Epidermal melanocyte (primary cell): ENCODE data around the gene OR6C70.
"Not testable (repeated sequence)": the region's sequence is repeated elsewhere in the genome, so short reads cannot be mapped to it uniquely, and the experiment has no call there.

Source experiments
- DNase-seq: peaks from one replicate; pipeline ENCODE4 v3.0.0; 2011; ENCODE audit warnings: low spot score; ENCODE audit not compliant: insufficient read length

The OR6C70 gene

GRCh38 chr12:55470088-55470829, at the start of gene OR6C70:
Gene OR6C70 (minus strand): TSS chr12:55470138. CDS start chr12:55470138, 0 bp downstream.
- no peak for DNase-seq

GRCh38 chr12:55516391-55516790, 46.5 kb upstream of the OR6C70 start:
- DNase-seq: no peak

GRCh38 chr12:55515696-55516095, 45.8 kb upstream of the OR6C70 start:
- no peak for DNase-seq

- no peak for DNase-seq
These were observed 31.7 kb upstream of the OR6C70 start for GRCh38 chr12:55501601-55502000.

GRCh38 chr12:55499810-55500252, 29.9 kb upstream of the OR6C70 start:
- DNase-seq: no peak

- no peak for DNase-seq
These were observed 29.3 kb upstream of the OR6C70 start for GRCh38 chr12:55499231-55499630.

- no peak for DNase-seq
These were observed 25.6 kb upstream of the OR6C70 start for GRCh38 chr12:55495490-55495889.

GRCh38 chr12:55492078-55492477, 22.1 kb upstream of the OR6C70 start, which contains the start of gene OR6C68:
Gene OR6C68 (plus strand): TSS chr12:55492378. CDS start chr12:55492378, 0 bp downstream.
- DNase-seq: no peak

- DNase-seq: not testable (repeated sequence)
These were observed 14.3 kb upstream of the OR6C70 start for GRCh38 chr12:55484284-55484683.

- not testable (repeated sequence) for DNase-seq
These were observed 9.2 kb upstream of the OR6C70 start for GRCh38 chr12:55479136-55479535.

GRCh38 chr12:55472264-55472663, 2.3 kb upstream of the OR6C70 start:
- no peak for DNase-seq

- DNase-seq: no peak
These were observed 647 bp downstream of the OR6C70 start for GRCh38 chr12:55469291-55469690.

- no peak for DNase-seq
These were observed 2.1 kb downstream of the OR6C70 start for GRCh38 chr12:55467836-55468235.

GRCh38 chr12:55464926-55465325, 5.0 kb downstream of the OR6C70 start:
- DNase-seq: not testable (repeated sequence)

- DNase-seq: no peak
These were observed 21.1 kb downstream of the OR6C70 start for GRCh38 chr12:55448825-55449224.

- DNase-seq: no peak
These were observed 23.6 kb downstream of the OR6C70 start for GRCh38 chr12:55446326-55446725.

GRCh38 chr12:55445357-55445756, 24.6 kb downstream of the OR6C70 start:
- DNase-seq: no peak

- DNase-seq: no peak
These were observed 26.2 kb downstream of the OR6C70 start, which contains the start of gene OR6C2 for GRCh38 chr12:55443776-55444175. Gene OR6C2 (plus strand): TSS chr12:55444076. CDS start chr12:55452214, 8,138 bp downstream.

GRCh38 chr12:55441233-55441632, 28.7 kb downstream of the OR6C70 start:
- DNase-seq: not testable (repeated sequence)

- no peak for DNase-seq
These were observed 41.4 kb downstream of the OR6C70 start for GRCh38 chr12:55428331-55429243.

GRCh38 chr12:55425954-55426353, 44.0 kb downstream of the OR6C70 start, which contains the start of gene OR6C76:
Gene OR6C76 (plus strand): TSS chr12:55426254. CDS start chr12:55426254, 0 bp downstream.
- DNase-seq: no peak
